Forelimb muscle (tissue), 1 donor: ENCODE measurements around the gene GGACT. TPM values are rescaled to one million over a fixed set of nuclear protein-coding genes. Genes with fewer than 3 reads are reported as not detected.
"Not testable (repeated sequence)": the region's sequence is repeated elsewhere in the genome, so short reads cannot be mapped to it uniquely, and the experiment has no call there.

Experiments used
- DNase-seq: peaks from one replicate; pipeline ENCODE4 v3.0.0-alpha.2; 2013; ENCODE audit warnings: low read depth
- polyA plus RNA-seq: library from polyadenylated mRNA; unstranded; fragments of 120-200 nt; gene quantifications from one replicate; pipeline ENCODE4 v1.2.1, GENCODE V29; 2013; ENCODE audit not compliant: insufficient read length

The GGACT gene
- 1.5 TPM for polyA plus RNA-seq

DNA sequence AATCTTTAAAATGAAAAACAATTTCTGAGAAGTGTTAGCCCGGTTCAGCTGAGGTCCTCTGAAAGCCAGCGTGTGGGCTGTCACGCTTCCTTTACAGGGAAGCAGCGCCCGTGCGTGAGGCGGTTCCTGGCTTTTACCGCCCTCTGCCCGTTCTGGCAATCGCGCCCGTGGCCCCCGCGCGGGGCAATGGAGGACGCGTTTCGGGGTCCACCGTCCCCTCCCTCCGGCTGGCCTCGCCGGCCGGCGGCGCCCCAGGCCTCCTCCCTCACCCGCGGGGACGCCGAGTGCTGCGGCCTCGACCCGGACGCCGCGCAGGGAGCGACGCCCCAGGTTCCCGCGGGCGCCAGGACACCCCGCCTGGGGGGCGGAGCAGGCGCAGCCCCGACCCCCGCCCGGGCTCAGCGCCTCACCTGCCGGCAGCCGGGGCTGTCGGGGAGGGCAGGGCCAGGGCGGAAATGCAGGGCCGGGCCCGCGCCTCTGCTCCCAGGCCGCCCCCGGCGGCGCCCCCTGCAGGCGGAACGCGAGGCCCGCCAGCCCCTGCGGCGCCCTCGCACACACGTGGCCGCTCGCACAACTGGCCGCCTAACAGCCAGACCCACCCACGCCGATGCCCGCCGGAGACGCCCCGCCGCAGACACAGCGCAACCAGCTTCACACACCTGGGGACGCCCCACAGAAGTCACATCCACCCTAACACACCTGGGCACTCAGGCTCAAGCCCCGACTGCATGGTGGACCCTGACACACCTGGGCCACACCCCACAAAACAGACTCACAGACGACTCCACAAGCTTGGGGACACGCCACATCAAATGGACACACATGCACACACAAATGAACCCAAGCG, at the start of gene GGACT:
Gene GGACT, minus strand, starts transcription at position 459 of the 847 bp plus-strand sequence. CDS start 56,198 bp downstream, outside the sequence.
- no peak for DNase-seq

DNA sequence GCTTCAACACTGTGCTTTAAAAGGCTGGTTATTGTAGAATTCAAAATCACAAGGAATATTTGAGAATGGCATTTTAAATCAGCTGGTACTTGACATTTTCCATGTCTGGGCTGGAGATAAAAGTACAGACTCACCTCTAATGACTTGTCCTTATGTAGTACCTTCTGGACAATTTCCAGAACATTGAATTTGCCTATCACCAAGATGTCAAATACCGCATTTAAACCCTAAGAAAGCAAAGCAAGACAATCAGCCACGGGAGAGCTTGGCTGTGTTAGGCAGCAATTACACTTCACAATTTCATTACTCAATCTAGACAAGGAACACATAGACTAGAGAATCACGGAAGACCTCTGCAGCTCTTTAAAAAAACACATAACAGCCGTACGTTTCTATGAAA, 49.2 kb upstream of the GGACT start:
- DNase-seq: no peak

DNA sequence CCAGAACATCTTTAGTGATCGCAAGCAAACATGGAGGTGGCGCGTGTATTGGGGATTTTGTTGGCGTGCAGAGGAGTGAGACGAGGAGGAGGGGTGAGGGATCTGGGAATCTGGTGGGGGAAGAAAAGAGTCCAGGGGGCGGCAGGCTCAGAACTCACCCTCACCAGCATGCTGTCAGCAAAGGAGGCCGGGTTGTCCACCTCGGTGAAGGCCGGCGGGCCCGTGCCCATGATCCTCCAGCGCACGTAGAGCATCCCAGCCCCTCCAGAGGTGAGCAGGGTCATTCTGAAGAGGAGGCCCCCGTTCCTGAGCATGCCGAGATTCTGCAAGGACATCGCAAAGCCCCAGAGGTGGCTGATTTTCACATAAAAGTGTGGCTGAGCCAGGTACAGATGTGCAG, 48.8 kb upstream of the GGACT start:
- DNase-seq: no peak

DNA sequence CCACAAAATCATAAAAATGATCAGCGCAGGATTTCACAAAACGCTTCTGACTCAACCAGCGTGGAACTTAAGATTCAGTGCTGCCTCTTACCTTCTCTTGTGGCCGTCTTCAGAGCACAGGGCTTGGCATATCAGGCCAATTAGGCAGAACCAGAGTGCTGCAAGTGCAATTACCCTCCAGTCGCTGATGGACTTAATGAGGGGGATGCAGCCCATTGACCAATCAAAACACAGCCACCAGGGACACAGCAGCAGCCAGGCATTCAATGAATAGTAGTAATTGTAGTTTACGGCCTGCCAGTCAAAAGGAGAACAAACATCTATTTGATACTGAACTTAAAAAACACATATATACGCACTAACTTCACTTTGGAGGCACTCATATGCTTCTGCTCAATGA, 47.9 kb upstream of the GGACT start:
- no peak for DNase-seq

DNA sequence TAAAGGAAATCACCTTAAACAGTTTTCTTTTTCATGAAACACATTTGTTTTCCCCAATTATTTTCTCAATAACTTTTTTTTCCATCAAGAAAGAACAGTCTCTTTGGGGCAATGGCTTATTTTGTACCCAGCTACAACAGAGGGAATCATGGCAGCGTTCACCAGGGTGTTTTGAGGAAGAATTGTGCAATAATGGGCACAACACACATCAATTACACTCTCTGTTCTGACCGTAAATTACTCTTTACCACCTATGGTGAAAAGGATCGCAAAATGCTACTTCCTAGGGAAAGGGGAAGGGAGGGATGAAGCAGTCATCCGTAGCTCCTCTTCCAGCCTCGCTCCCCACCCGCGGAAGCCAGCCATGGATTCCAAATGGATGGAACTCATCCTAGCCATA, 47.4 kb upstream of the GGACT start:
- no peak for DNase-seq

DNA sequence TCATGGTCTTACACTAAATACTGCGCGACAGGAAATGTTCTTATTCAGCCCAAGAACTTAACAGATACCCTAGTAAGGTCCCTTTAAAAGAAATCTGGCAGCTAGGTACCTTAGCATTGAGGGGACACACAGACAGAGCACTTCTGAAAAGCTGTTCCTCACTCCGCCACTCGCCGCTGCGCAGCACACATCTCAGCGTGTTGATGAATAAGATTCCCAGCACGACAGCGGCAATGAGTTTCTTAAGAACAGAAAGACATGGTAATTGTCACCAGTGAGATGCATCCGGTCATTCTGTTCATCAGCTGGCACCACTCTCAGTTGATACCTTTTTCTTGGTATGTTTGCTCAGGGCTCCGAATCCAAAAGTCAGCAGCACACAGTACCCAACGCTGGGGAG, 46.1 kb upstream of the GGACT start:
- DNase-seq: no peak

DNA sequence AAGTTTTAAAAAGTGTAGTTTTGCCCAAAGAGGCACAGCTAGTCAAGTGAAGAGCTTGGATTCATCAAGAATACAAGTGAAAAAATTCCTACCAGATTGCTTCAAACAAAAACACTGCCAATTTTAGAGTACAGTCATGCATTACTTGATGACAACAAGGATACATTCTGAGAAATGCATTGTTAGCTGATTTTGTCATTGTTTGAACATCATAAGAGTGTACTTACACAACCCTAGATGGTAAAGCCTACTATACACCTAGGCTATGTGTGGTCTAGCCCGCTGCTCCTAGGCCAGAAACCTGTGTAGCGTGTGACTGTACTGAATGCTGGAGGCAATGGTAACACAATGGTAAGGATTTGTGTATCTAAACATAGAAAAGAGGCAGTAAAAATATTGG, 44.9 kb upstream of the GGACT start:
- no peak for DNase-seq

DNA sequence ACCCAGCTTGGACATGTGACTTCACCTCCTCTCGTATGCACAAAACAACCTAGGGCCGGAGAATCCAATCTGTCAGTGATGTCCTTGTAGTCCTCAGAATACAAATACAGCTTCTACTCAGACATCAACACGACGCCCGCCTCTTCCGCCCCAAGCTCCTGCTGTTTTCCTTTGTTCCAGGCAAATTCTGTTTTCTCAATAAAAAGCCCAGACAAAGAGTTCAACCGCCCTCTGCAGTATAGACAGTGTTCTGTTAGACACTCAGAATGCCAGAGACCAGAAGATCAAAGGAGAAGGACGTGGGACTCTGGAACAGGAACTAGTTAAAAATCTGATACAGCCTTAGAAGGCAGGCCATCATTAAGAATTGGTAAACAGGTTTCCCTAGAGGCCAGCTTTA, 42.0 kb upstream of the GGACT start:
- DNase-seq: no peak

DNA sequence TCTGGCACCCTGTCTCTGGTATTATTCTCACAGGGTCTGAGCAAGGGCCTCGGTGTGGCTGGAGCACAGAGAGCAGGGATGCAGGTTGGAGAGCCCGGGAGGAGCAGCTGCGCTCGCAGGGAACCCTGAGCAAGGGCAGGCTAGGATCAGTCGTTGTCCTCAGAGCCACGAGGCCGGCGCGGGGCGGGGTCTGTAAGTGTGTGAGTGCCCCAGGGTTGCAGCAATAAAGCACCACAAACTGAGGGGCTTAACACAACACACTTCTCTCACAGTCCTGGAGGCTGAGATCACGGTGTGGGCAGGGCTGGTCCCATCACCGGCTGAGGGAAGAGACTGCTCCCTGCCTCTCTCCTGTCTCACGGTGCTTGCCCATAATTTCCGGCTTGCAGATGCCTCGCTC, 38.5 kb upstream of the GGACT start:
- DNase-seq: no peak

DNA sequence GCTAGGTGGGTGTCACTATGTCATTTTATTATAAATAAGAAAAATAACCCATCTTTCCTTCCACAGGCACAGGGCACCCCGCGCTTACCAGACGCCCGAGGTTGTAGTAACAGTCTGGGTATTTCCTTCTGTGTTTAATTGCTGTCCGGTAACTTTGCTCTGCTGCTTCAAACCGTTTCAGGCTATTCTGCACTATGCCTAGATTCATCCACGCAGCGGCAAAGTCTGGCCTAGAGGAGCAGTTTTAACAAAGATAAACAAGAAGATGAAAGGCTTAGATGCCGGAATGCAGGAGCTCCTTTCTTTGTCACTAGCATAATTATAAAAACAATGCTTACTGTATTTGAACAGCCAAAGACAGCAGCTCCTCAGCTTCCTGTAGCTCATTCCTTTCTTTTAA, 36.9 kb upstream of the GGACT start:
- no peak for DNase-seq

DNA sequence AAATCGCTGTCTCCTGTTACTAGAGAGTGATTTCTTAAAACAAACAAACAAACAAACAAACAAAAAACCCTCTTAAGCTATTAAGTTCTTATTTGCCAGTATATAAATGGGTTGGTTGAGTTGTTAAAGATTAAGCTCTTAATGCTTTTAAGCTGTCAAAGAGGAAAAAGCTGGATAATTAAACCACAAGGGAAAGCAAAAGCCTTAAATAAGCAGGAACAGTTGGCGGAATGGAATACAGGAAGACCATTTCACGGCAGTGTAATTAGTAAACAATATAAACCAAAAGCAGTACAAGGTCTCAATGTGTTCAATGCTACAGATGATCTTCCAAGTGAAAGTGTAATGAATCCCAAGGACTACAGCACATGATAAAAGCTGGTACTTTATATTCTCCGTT, 32.2 kb upstream of the GGACT start:
- DNase-seq: no peak

DNA sequence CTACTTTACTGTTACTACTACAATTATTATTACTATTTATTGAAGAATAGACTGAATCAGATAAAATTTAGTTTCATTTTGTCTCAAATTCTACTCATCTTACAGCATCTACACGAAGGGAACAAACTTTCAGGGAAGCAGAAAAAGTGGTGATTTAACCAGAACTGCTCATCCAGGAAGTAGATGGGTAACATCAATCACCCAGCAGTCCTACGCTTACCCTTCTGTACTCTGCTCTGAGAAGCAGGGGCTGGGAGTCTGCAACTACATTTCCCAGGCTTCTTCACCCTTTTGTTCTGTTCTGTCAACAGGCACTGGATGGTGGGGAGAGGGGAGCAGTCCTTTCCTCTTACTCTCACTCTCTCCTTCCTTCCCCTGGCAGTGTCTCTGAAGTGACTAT, 31.4 kb upstream of the GGACT start:
- DNase-seq: no peak

DNA sequence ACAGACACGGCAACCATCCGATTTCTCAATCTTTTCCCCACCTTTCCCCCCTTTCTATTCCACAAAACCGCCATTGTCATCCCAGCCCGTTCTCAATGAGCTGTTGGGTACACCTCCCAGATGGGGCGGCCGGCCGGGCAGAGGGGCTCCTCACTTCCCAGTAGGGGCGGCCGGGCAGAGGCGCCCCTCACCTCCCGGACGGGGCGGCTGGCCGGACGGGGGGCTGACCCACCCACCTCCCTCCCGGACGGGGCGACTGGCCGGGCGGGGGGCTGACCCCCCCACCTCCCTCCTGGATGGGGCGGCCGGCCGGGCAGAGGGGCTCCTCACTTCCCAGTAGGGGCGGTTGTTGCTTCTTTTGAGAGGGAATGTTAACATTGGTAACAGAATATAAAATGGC, 30.3 kb upstream of the GGACT start:
- DNase-seq: not testable (repeated sequence)

DNA sequence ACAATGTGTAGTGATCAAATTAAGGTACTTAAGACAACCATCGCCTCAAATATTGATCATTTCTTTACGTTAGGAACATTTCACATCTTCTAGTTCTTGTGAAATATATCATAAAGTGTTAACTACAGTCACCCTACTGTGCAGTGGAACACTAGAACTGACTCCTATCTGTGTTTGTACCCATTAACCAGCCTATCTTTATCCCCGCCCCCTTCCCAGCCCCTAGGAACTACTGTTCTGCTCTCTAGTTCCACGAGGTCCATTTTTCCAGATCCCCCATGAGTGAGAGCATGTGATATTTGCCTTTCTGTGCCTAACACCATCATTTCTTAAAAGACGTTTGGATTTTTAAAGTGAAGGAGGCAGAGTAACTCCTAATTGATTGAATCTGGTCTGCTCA, 24.4 kb upstream of the GGACT start:
- DNase-seq: no peak

DNA sequence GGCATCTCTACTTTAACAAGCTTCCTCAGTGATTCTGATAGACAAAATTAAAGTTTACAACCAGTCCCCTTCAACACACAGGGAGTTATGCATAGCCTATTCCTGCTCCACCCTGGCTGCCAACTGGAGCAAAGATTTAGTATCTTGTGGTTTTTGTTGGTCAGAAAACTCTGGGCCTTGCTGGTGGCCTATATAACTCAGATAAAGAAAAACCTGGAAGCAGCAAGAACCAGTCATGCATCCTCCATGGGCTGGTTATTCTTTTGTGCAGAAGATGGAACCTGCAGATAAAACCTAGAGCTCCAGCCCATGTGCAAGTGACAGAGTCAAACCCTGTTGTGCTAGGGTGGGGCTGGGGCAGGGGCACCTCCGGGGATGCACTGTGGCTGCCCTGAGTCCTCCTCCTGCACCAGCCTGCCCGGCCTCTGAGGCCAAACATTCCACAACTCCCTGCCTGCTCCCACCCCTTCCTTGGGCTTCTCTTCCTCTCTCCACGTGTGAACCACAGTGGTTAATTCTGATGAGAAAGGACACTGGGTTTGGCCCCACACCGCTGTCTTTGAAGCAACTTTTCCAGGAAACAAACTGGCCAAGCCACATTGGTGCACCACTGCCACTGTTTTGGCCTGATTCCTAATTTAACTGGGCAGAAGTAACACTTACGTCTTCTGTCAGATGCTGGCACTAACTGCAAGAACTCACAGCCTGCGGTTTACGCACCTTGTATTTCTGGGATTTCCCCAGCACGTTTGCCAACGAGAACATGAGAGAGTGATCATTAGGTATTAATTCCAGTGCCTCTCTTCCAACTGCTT, 23.3 kb upstream of the GGACT start:
- DNase-seq: no peak

DNA sequence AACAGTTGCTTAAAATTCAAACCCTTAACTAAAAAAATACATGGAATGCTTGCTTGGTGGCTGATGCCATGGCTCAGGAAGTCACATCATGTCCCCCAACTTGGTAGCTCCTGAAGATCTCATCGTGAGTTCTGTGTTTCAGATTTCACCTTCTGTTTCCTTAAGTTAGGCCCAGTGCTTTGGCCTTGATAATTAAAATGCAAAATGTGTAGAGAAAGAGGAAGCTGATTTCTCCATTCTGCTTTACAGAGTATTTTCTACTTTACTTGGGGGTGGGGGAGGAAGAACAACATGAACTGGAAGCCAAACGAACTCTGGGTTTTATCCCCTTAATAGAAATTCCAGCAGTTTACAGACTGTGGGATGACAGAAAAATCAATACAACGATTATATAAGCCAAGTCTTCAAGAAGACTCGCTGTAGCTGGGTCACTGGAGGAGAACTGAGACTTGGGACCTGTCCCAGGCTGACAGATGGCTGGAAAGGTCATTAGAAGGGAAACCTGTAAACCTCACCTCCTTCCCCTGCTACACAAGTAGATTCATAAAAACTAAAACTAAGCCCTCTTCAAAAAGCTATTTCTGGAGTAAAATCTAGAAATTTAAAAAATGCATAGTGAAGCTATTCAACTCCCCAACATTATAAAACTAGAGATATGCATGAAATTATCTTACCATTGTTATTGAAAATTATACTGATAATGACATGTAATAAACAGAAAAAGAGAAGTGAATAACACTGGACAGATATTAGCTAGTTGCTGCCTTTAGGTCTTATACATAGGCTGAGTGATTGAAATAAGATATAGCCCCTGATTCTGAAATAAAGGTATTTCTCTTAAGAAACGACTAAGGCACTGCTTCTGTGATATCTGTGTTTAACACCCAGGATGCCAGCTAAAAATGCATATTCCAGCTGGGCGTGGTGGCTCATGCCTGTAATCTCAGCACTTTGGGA, 22.1 kb upstream of the GGACT start:
- DNase-seq: no peak

DNA sequence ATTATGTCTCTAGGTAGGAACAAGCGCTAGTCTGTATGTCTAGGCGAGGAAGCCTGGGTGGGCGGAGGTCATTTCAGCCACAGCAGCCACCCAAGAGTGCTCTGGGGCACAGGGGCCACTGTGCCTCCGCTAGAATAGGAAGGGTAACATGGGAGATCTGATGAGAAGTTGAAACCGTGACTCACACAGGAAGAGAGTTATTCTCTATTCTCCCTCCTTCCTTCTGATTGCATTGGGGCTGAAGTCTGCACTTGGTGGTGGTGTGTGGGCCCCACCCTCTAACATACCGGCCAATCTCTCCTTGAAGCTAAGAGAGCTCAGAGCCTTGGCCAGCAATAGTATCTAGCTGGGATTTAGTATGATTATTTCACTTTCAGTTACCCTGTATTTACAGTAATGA, 20.3 kb upstream of the GGACT start:
- no peak for DNase-seq

DNA sequence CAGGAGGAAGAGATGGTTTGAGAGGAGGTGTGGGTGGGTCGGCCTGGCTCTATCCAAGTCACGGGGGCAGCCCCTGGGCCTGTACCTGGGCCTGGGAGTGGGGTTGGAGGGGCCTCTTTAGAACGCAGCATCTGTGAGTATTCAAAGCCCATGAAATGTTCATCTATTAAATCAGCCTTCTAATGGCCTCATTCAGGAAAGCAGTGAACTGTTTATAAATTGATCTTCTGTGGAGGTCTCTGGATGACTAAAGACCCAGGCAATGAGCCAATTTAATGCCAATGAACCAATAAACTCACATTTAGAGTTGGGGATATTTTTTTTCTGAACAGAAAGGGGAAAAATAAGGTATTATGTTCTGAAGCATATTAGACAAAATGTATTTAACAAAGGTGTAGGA, 19.9 kb upstream of the GGACT start:
- no peak for DNase-seq

DNA sequence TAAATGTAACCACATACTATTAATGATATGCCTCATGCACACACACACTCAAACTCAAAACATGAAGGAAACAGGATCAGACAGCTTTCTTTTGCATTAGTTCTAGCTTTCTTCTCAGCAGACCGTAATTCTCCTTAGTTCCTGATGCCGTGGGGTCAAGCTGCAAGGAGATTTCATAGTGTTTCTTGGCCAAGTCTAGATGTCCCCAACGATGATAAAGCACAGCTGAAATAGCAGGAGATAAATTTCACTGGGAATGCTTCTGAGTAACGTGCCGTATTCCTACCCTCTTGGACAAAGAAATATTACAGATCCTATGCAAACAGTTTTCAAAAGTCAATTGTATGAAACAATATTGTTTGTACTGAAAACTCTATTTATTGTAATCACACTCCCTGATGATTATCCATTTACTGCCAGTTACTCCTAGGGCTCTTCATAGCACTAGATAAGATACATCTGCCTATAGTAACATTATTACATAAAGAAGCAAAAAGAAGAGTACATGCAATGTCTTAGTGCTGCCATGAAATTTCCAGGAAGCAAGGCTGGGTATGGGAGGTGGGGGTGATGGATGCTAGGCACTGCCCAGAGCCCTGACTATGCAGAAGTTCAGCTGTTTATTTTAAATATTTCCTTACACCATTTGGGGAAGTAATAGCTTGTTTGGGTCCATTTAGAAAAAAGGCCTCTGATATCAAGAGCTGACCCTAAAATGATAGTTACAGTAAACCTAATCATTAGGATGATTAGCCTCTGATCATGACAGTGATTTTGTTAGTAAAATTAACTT, 16.5 kb upstream of the GGACT start:
- DNase-seq: no peak

DNA sequence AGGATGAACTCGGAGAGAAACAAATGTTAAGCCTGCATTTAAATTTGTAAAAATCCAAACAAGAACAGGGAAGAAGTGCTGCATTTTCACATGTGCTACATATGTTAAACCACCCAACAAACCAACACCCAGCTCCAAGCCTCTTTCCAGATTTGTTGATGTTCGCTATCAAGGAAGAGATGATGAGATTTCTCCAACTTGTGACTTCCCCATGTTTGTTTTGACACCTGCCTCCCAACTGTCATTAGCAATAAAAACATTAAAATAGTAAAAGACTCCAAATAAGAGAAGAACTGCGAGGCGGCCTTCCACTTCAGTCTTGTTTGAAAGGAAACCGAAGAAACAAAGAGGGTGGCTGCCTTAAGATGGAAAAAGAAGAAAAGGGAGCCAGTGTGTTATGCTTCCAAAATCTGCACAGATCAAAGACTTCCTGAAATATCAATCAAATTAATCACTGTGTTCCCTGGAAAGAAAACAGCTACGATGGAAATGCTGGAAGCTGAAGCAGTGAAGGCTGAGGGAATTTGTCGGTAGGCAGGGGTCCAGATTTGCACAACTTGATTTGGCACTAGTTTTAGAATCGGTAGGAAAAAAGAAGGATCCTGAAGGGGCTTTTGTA, 14.0 kb upstream of the GGACT start:
- DNase-seq: no peak

DNA sequence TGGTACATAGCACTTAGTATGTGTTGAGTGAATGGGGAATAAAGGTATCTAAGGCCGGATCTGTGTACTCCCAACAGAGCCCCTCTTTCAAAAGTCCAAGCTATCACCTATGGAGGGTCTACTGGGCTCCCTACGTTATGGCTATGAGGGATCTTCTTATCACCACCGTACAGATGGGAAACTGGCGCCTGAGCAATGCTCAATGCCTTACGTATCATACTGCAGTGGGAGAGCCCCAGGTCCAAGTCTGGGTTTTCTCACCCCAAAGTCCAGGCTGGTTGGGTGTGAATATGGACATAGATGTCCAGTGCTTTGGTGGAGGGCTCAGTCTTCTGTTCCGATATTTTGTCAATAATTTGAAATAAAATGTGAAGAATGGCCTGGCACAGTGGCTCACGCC, 13.1 kb upstream of the GGACT start:
- DNase-seq: no peak
